Peyer's patch (tissue), 4 donors: ENCODE measurements around the gene VAV2. TPM values are rescaled to one million over a fixed set of nuclear protein-coding genes. Genes with fewer than 3 reads are reported as not detected.

Source experiments
- DNase-seq, 3 donors: peaks; one replicate each; pipeline ENCODE4 v3.0.0-alpha.2; 2017 to 2019
- H3K27ac ChIP-seq, 4 donors: fragments of 200-600 bp; sonication (generic); one replicate each; pipeline ENCODE4 v1.5.1; 2016 to 2019
- H3K27me3 ChIP-seq, 2 donors: fragments of 200-600 bp; sonication (generic); one replicate each; pipeline ENCODE4 v1.5.1; 2019
- H3K36me3 ChIP-seq, 3 donors: fragments of 200-600 bp; sonication (generic); one replicate each; pipeline ENCODE4 v1.5.1; 2016 to 2019
- H3K4me1 ChIP-seq, 4 donors: fragments of 200-600 bp; sonication (generic); one replicate each; pipeline ENCODE4 v1.5.1; 2016 to 2019
- H3K4me3 ChIP-seq, 4 donors: fragments of 200-600 bp; sonication (generic); 1 replicate in 3 of 4; 2 replicates in 1 of 4; pipeline ENCODE4 v1.5.1; 2016 to 2019; ENCODE audit warnings: mild to moderate bottlenecking in 1 of 4
- H3K9me3 ChIP-seq, 4 donors: fragments of 200-600 bp; sonication (generic); one replicate each; pipeline ENCODE4 v1.5.1; 2016 to 2019; ENCODE audit warnings: mild to moderate bottlenecking in 1 of 4
- CTCF ChIP-seq, 6 experiments: fragments of 450-650 bp in 4 of 6; fragments of 200-600 bp in 2 of 6; sonication (generic) in 1 of 6; IDR thresholded peaks; one replicate each; pipeline ENCODE4 v1.5.1; 2017 to 2019; ENCODE audit warnings: antibody characterized with exemption in 6 of 6, mild to moderate bottlenecking in 3 of 6, moderate library complexity in 1 of 6
- POLR2A ChIP-seq, 2 donors: fragments of 450-650 bp; IDR thresholded peaks; one replicate each; pipeline ENCODE4 v1.5.1; 2017; ENCODE audit warnings: antibody characterized with exemption in 2 of 2, mild to moderate bottlenecking in 2 of 2, moderate library complexity in 2 of 2
- total RNA-seq, 4 donors: library from RNA; depleted of rRNA; stranded (reverse); fragments of >200 nt; gene quantifications; one replicate each; pipeline ENCODE4 v1.1.0, GENCODE V29; 2016

Gene VAV2
- total RNA-seq, 4 donors from 2014 or later, result 47.9 to 61.8 (median 58.9) TPM

- H3K4me1 ChIP-seq, result no peaks in the 10 kb centered on the region
- TF ChIP-seq CTCF (IDR thresholded peaks at IDR 0.05) (no peak), POLR2A (IDR thresholded peaks at IDR 0.05) (no peak)
- H3K4me3 ChIP-seq, result no peak overlapping the region
- no peak overlapping the region for H3K27ac ChIP-seq
- no peaks in the 10 kb centered on the region for H3K27me3 ChIP-seq
- peaks cover 0 to 5% (median 2%) of the 10 kb centered on the region in 4 donors for H3K9me3 ChIP-seq
- peaks cover 0 to 31% (median 0%) of the 10 kb centered on the region in 3 donors for H3K36me3 ChIP-seq
- DNase-seq, result peak in 1 of 3 donors; percentile 22
Measured at GRCh38 chr9:133762488-133763271, 229.4 kb downstream of the VAV2 start.

GRCh38 chr9:133761641-133762248, 230.4 kb downstream of the VAV2 start:
- Histone ChIP-seq H3K36me3 (peaks cover 0 to 21% (median 0%) of the 10 kb centered on the region in 3 donors), H3K4me3 (no peak overlapping the region), H3K27ac (no peak overlapping the region), H3K4me1 (no peaks in the 10 kb centered on the region), H3K27me3 (no peaks in the 10 kb centered on the region), H3K9me3 (no peaks in the 10 kb centered on the region)
- peak in 1 of 3 donors; percentile 25 for DNase-seq
- TF ChIP-seq CTCF (IDR thresholded peaks at IDR 0.05) (no peak), POLR2A (IDR thresholded peaks at IDR 0.05) (no peak)

GRCh38 chr9:133760713-133761290, 231.3 kb downstream of the VAV2 start:
- Histone ChIP-seq H3K9me3 (no peaks in the 10 kb centered on the region), H3K36me3 (peaks cover 0 to 21% (median 0%) of the 10 kb centered on the region in 3 donors), H3K27me3 (no peaks in the 10 kb centered on the region), H3K4me1 (no peaks in the 10 kb centered on the region), H3K4me3 (no peak overlapping the region), H3K27ac (no peak overlapping the region)
- no peak for TF ChIP-seq POLR2A (IDR thresholded peaks at IDR 0.05)
- TF ChIP-seq CTCF (IDR thresholded peaks at IDR 0.05), result no peak
- DNase-seq, result no peak

- TF ChIP-seq POLR2A (IDR thresholded peaks at IDR 0.05), result no peak
- no peak for TF ChIP-seq CTCF (IDR thresholded peaks at IDR 0.05)
- Histone ChIP-seq H3K27me3 (no peaks in the 10 kb centered on the region), H3K4me1 (no peaks in the 10 kb centered on the region), H3K27ac (no peak overlapping the region), H3K4me3 (no peak overlapping the region), H3K36me3 (peaks cover 0 to 21% (median 0%) of the 10 kb centered on the region in 3 donors), H3K9me3 (no peaks in the 10 kb centered on the region)
- peak in 1 of 3 donors; percentile 21 for DNase-seq
Measured at GRCh38 chr9:133759946-133760345, 232.2 kb downstream of the VAV2 start.

GRCh38 chr9:133759146-133759900, 232.8 kb downstream of the VAV2 start:
- no peaks in the 10 kb centered on the region for H3K9me3 ChIP-seq
- peak in 2 of 3 donors; percentile 44 to 46 for DNase-seq
- TF ChIP-seq POLR2A (IDR thresholded peaks at IDR 0.05) (no peak), CTCF (IDR thresholded peaks at IDR 0.05) (no peak)
- H3K27me3 ChIP-seq, result no peaks in the 10 kb centered on the region
- H3K4me3 ChIP-seq, result no peak overlapping the region
- no peak overlapping the region for H3K27ac ChIP-seq
- no peaks in the 10 kb centered on the region for H3K4me1 ChIP-seq
- peaks cover 0 to 16% (median 0%) of the 10 kb centered on the region in 3 donors for H3K36me3 ChIP-seq
